Astrocyte of the spinal cord (primary cell): ENCODE results near the gene PEA15.

ENCODE experiments used
- DNase-seq: peaks from one replicate; pipeline ENCODE4 v3.0.0; 2011; ENCODE audit warnings: low read depth, low spot score
- H3K4me3 ChIP-seq: 2 replicates; pipeline ENCODE4 v1.5.1; 2011; ENCODE audit warnings: low read depth, mild to moderate bottlenecking, low read length, moderate library complexity
- CTCF ChIP-seq: IDR thresholded peaks from 2 replicates; pipeline ENCODE4 v1.5.1; 2012; ENCODE audit warnings: low read depth, mild to moderate bottlenecking, low read length, inconsistent platforms
- in situ Hi-C: cut with HindIII; loops from 2 replicates; pipeline ENCODE4 v1.10.0; 2017; ENCODE audit warnings: low sequenced_read_pairs

The PEA15 gene

GRCh38 chr1:160239582-160240299 lies 34.6 kb downstream of the PEA15 start:
- no peak for DNase-seq
- in situ Hi-C loops: no loop called here
- no peak overlapping the region for H3K4me3 ChIP-seq
- no peak for TF ChIP-seq CTCF

GRCh38 chr1:160243767-160244166 lies 38.6 kb downstream of the PEA15 start:
- H3K4me3 ChIP-seq: no peak overlapping the region
- DNase-seq: no peak
- no peak for TF ChIP-seq CTCF
- in situ Hi-C loops: no loop called here

- no peak for DNase-seq
- in situ Hi-C loops: no loop called here
- no peak for TF ChIP-seq CTCF
- H3K4me3 ChIP-seq: no peak overlapping the region
Observed at GRCh38 chr1:160244209-160244608, 39.0 kb downstream of the PEA15 start.

- no peak for TF ChIP-seq CTCF
- no peak for DNase-seq
- in situ Hi-C loops: no loop called here
- H3K4me3 ChIP-seq: no peak overlapping the region
Observed at GRCh38 chr1:160245434-160245833, 40.2 kb downstream of the PEA15 start.

- no peak for TF ChIP-seq CTCF
- in situ Hi-C loops: no loop called here
- DNase-seq: no peak
- no peak overlapping the region for H3K4me3 ChIP-seq
Observed at GRCh38 chr1:160247053-160247452, 41.9 kb downstream of the PEA15 start.

- no peak overlapping the region for H3K4me3 ChIP-seq
- DNase-seq: no peak
- no peak for TF ChIP-seq CTCF
- in situ Hi-C loops: no loop called here
Observed at GRCh38 chr1:160251011-160251410, 45.8 kb downstream of the PEA15 start.
